RWPE2 (cell line): ENCODE measurements around the gene CCDC180.

ENCODE experiments used
- ATAC-seq: fragments of 200-7000 bp; cut with Tn5 transposase; 3 replicates; pipeline ENCODE4 v1.9.1; 2021; ENCODE audit warnings: low read depth
- DNase-seq: peaks from one replicate; pipeline ENCODE4 v3.0.0-alpha.2; 2020; ENCODE audit warnings: low spot score
- H3K27ac ChIP-seq: fragments of 450-650 bp; 2 replicates; pipeline ENCODE4 v1.5.1; 2017; ENCODE audit warnings: mild to moderate bottlenecking; ENCODE audit not compliant: poor library complexity, severe bottlenecking
- H3K27me3 ChIP-seq: fragments of 250-450 bp; sonication (Bioruptor Pico); 2 replicates; pipeline ENCODE4 v1.5.1; 2021; ENCODE audit warnings: mild to moderate bottlenecking, moderate library complexity; ENCODE audit not compliant: insufficient read depth, poor library complexity, severe bottlenecking
- H3K36me3 ChIP-seq: fragments of 250-450 bp; sonication (Bioruptor Pico); 2 replicates; pipeline ENCODE4 v1.5.1; 2020; ENCODE audit warnings: low read depth, mild to moderate bottlenecking, moderate library complexity
- H3K4me1 ChIP-seq: fragments of 250-450 bp; sonication (Bioruptor Pico); 2 replicates; pipeline ENCODE4 v1.5.1; 2021; ENCODE audit warnings: mild to moderate bottlenecking, moderate library complexity; ENCODE audit not compliant: insufficient read depth, poor library complexity, severe bottlenecking
- H3K4me3 ChIP-seq: fragments of 250-450 bp; sonication (Bioruptor Pico); 2 replicates; pipeline ENCODE4 v1.5.1; 2021; ENCODE audit warnings: mild to moderate bottlenecking, moderate library complexity; ENCODE audit not compliant: severe bottlenecking
- H3K9me3 ChIP-seq: fragments of 250-450 bp; sonication (Bioruptor Pico); 2 replicates; pipeline ENCODE4 v1.5.1; 2021; ENCODE audit warnings: mild to moderate bottlenecking, moderate library complexity; ENCODE audit not compliant: severe bottlenecking
- TF ChIP-seq, protein P1 (sequence below): fragments of 450-650 bp; IDR thresholded peaks from one replicate; pipeline ENCODE4 v1.5.1; 2017; ENCODE audit warnings: mild to moderate bottlenecking, moderate library complexity; ENCODE audit not compliant: poor library complexity, severe bottlenecking

Gene CCDC180

DNA sequence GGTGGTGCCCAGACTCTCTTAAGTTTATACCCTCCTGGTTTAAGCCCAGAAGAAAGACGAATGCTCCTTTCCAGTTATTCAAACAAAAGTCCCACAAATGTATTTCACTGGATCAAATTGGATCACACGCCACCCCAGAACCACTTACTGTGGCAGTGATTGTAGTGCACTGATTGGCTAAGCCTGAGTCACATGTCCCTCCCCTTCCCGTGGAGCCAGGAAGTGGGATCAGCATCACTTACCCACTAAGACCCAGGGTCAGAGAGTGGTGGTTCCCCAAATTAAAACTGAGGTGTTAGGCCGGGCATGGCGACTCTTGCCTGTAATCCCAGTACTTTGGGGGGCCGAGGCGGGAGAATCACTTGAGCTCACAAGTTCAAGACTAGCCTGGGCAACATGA is 29.5 kb upstream of the CCDC180 start:
- Histone ChIP-seq H3K27me3 (no peaks in the 10 kb centered on the region), H3K4me3 (no peak overlapping the region), H3K36me3 (no peaks in the 10 kb centered on the region), H3K4me1 (no peaks in the 10 kb centered on the region), H3K9me3 (no peaks in the 10 kb centered on the region), H3K27ac (no peak overlapping the region)
- TF ChIP-seq, protein P1, sequence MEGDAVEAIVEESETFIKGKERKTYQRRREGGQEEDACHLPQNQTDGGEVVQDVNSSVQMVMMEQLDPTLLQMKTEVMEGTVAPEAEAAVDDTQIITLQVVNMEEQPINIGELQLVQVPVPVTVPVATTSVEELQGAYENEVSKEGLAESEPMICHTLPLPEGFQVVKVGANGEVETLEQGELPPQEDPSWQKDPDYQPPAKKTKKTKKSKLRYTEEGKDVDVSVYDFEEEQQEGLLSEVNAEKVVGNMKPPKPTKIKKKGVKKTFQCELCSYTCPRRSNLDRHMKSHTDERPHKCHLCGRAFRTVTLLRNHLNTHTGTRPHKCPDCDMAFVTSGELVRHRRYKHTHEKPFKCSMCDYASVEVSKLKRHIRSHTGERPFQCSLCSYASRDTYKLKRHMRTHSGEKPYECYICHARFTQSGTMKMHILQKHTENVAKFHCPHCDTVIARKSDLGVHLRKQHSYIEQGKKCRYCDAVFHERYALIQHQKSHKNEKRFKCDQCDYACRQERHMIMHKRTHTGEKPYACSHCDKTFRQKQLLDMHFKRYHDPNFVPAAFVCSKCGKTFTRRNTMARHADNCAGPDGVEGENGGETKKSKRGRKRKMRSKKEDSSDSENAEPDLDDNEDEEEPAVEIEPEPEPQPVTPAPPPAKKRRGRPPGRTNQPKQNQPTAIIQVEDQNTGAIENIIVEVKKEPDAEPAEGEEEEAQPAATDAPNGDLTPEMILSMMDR = no peak
- no peak for ATAC-seq
- no peak for DNase-seq

DNA sequence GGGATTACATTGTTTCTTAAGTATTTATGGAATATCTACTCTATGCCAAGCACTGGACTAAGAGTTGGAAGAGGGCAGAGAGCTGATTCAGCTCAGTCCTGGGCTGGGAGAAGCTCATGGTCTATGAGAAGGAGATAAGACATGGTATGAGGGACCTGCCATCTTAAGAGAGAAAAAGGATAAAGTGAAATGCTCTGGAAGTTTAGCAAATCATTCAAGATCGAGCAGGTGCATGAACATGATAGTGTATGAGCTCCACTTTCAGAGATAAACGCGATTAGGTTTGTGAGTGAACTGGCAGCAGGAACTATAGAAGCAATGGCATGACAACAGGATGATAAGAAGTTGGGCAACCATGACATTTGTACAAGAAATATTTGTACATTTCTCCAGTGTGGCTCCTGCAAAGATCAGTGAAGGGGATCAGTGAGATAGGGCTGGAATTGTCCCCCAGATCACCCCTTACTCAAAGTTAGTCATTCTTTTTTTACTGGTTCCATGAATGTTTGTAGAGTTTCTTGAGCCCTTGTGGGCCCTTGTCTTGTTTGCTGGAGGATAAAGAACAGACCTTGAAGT is 26.6 kb upstream of the CCDC180 start:
- Histone ChIP-seq H3K4me1 (no peaks in the 10 kb centered on the region), H3K27ac (no peak overlapping the region), H3K9me3 (no peaks in the 10 kb centered on the region), H3K4me3 (no peak overlapping the region), H3K36me3 (peaks cover 7% of the 10 kb centered on the region), H3K27me3 (no peaks in the 10 kb centered on the region)
- TF ChIP-seq, protein P1 = no peak
- no peak for ATAC-seq
- no peak for DNase-seq

DNA sequence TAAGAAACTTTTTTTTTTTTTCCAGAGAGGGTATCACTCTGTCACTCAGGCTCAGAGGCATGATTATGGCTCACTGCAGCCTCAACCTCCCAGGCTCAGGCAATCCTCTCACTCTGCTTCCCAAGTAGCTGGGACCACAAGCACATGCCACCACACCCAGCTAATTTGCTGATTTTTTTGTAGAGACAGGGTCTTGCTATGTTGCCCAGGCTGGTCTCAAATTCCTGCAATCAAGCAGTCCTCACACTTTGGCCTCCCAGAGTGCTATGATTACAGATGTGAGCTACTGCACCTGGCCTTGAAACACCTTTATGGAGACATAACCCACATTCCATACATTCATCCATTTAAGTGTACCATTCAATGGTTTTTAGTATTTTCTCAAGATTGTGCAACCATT is 23.7 kb upstream of the CCDC180 start:
- Histone ChIP-seq H3K36me3 (peaks cover 7% of the 10 kb centered on the region), H3K9me3 (no peaks in the 10 kb centered on the region), H3K4me1 (no peaks in the 10 kb centered on the region), H3K27ac (no peak overlapping the region), H3K27me3 (no peaks in the 10 kb centered on the region), H3K4me3 (no peak overlapping the region)
- ATAC-seq = no peak
- DNase-seq = no peak
- TF ChIP-seq, protein P1 = no peak

DNA sequence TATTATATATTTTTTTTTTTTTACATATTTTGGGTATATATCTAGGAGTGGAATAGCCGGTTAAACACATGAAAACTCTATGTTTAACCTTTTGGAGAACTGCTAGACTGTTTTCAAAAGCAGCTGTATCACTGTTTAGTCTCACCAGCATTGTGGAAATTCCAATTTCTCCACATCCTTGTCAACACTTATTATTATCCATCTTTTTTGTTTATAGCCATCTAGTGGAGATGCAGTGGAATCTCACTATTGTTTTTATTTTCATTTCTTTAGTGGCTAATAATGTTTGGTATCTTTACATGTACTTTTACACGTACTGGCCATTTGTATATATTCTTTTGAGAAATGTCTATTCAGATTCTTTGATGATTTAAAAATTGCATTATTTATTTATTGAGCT is 22.7 kb upstream of the CCDC180 start:
- H3K9me3 ChIP-seq = no peaks in the 10 kb centered on the region
- ATAC-seq = no peak
- no peak for DNase-seq
- no peaks in the 10 kb centered on the region for H3K27me3 ChIP-seq
- no peak overlapping the region for H3K4me3 ChIP-seq
- peaks cover 13% of the 10 kb centered on the region for H3K36me3 ChIP-seq
- TF ChIP-seq, protein P1 = peak; percentile 24
- H3K27ac ChIP-seq = no peak overlapping the region
- no peaks in the 10 kb centered on the region for H3K4me1 ChIP-seq

DNA sequence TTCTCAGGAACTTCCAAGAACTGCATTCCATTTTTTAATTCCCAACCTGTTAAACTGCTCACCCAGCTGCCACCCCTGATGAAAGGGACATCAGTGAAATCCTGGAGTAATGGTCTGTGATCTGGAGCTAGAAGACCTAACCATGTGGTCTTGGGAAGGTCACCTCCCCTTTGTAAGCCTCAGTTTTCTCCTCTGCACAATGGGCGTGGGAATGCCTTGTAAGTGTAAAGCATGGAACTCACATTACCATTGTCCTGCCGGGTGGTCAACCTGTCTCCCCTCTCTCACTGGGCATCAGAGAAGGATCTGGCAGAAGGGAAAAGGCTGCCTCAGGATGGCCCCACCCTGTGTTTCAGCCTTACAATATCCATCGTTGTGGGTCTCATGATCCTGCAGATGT is 15.3 kb upstream of the CCDC180 start:
- TF ChIP-seq, protein P1 = no peak
- peaks cover 6% of the 10 kb centered on the region; the same call in 1 of the 2 replicates for H3K36me3 ChIP-seq
- DNase-seq (no peak), ATAC-seq (no peak)
- no peak overlapping the region for H3K27ac ChIP-seq
- no peaks in the 10 kb centered on the region for H3K4me1 ChIP-seq
- no peak overlapping the region for H3K4me3 ChIP-seq
- no peaks in the 10 kb centered on the region for H3K9me3 ChIP-seq
- no peaks in the 10 kb centered on the region for H3K27me3 ChIP-seq
